Activated naive CD4-positive, alpha-beta T cell treated with anti-CD3 and anti-CD28 coated beads, Interleukin-2, amount 50 U/mL, for 24 hours (primary cell): ENCODE data around the gene IL3RA.
A peak's percentile ranks its signal among the peaks of the same experiment; 100 is the strongest.
"Not testable (repeated sequence)": the region's sequence is repeated elsewhere in the genome, so short reads cannot be mapped to it uniquely, and the experiment has no call there.

Experiments
- H3K27ac Mint-ChIP-seq: one replicate; pipeline ENCODE4 v1.8.0; 2021; ENCODE audit warnings: mild to moderate bottlenecking, mixed read lengths
- H3K27me3 Mint-ChIP-seq: one replicate; pipeline ENCODE4 v1.8.0; 2021; ENCODE audit warnings: mixed read lengths
- H3K36me3 Mint-ChIP-seq: one replicate; pipeline ENCODE4 v1.8.0; 2021; ENCODE audit warnings: mixed read lengths
- H3K4me1 Mint-ChIP-seq: one replicate; pipeline ENCODE4 v1.8.0; 2021; ENCODE audit warnings: mixed read lengths
- H3K4me3 Mint-ChIP-seq: one replicate; pipeline ENCODE4 v1.8.0; 2021; ENCODE audit warnings: mild to moderate bottlenecking, mixed read lengths
- H3K9me3 Mint-ChIP-seq: one replicate; pipeline ENCODE4 v1.8.0; 2021; ENCODE audit warnings: mixed read lengths

IL3RA gene

GRCh38 chrX:1355131-1356046, 18.8 kb downstream of the IL3RA start:
- Mint-ChIP-seq H3K27me3 (no peaks in the 10 kb centered on the region), H3K9me3 (no peaks in the 10 kb centered on the region), H3K27ac (no peak overlapping the region), H3K4me3 (no peak overlapping the region), H3K4me1 (no peaks in the 10 kb centered on the region), H3K36me3 (peaks cover 12% of the 10 kb centered on the region)

GRCh38 chrX:1357993-1358392, 21.4 kb downstream of the IL3RA start:
- Mint-ChIP-seq H3K27ac (no peak overlapping the region), H3K27me3 (no peaks in the 10 kb centered on the region), H3K36me3 (peaks cover 18% of the 10 kb centered on the region), H3K4me3 (no peak overlapping the region), H3K4me1 (no peaks in the 10 kb centered on the region), H3K9me3 (no peaks in the 10 kb centered on the region)

DNA sequence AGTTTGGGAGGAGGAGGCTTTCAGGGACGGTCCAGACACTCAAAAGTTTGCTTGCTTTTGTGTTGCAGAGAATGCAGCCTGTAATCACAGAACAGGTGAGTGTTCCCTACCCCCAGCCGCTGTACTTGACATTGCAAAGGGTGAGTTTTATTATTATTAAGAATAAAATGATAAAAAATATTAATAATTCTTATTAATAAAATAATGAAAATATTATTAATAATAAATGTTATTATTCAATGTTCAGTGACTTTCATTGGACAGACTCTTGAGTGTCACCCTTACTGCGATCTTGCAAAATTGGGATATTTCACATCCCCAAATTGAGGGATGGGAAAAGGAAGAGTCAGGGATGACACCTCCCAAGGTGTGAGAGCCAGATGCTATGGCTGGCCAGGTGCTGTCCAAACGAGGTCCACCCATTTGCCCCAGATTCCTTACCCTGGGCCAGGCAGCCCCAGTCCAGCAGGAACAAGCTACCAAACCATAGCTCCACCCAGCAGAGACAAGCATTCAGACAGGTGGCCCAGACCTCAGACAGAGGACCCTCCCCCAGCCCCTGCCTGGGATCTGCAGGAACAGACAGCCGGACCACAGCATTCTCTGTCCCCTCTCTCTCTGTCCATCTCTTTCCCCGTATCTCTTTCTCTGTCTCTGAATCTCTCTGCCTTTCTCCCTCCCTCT, 22.4 kb downstream of the IL3RA start:
- Mint-ChIP-seq H3K4me3 (no peak overlapping the region), H3K36me3 (peaks cover 18% of the 10 kb centered on the region), H3K27me3 (no peaks in the 10 kb centered on the region), H3K27ac (peak overlapping the region; percentile 80), H3K4me1 (no peaks in the 10 kb centered on the region), H3K9me3 (no peaks in the 10 kb centered on the region)

- peaks cover 18% of the 10 kb centered on the region for H3K36me3 Mint-ChIP-seq
- no peaks in the 10 kb centered on the region for H3K4me1 Mint-ChIP-seq
- H3K27ac Mint-ChIP-seq: peak overlapping the region; percentile 80
- H3K4me3 Mint-ChIP-seq: no peak overlapping the region
- no peaks in the 10 kb centered on the region for H3K9me3 Mint-ChIP-seq
- H3K27me3 Mint-ChIP-seq: no peaks in the 10 kb centered on the region
Measured at GRCh38 chrX:1359477-1359873, 22.9 kb downstream of the IL3RA start.

DNA sequence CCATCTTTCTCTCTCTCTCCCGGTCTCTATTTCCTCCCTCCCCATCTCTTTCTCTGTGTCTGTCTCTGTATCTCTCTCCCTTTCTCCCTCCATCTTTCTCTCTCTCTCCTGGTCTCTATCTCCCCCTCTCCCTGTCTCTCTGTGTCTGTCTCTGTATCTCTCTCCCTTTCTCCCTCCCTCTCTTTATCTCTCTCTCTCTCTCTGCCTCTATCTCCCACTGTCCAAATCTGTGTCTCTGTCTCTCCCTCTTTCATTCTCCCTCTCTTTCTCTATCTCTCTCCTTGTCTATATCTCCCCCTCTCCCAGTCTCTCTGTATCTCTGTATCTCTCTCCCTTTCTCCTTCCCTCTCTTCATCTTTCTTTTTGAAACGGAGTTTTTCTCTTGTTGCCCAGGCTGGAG, 23.6 kb downstream of the IL3RA start:
- Mint-ChIP-seq H3K4me1 (no peaks in the 10 kb centered on the region), H3K27me3 (no peaks in the 10 kb centered on the region), H3K4me3 (no peak overlapping the region), H3K36me3 (peaks cover 18% of the 10 kb centered on the region), H3K27ac (peak overlapping the region; percentile 35), H3K9me3 (no peaks in the 10 kb centered on the region)

DNA sequence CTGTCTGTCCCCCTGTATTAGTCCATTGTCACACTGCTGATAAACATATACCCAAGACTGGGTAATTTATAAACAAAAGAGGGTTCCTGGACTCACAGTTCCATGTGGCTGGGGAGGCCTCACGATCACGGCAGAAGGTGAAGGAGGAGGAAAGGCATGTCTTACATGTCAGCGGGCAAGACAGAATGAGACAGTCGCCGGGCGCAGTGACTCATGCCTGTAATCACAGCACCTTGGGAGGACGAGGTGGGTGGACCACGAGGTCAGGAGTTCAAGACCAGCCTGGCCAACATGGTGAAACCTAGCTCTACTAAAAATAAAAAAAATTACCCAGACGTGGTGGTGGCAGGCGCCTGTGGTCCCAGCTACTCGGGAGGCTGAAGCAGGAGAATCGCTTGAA, 24.7 kb downstream of the IL3RA start:
- Mint-ChIP-seq H3K4me1 (no peaks in the 10 kb centered on the region), H3K27ac (peak overlapping the region; percentile 25), H3K4me3 (no peak overlapping the region), H3K36me3 (peaks cover 18% of the 10 kb centered on the region), H3K9me3 (no peaks in the 10 kb centered on the region), H3K27me3 (no peaks in the 10 kb centered on the region)

DNA sequence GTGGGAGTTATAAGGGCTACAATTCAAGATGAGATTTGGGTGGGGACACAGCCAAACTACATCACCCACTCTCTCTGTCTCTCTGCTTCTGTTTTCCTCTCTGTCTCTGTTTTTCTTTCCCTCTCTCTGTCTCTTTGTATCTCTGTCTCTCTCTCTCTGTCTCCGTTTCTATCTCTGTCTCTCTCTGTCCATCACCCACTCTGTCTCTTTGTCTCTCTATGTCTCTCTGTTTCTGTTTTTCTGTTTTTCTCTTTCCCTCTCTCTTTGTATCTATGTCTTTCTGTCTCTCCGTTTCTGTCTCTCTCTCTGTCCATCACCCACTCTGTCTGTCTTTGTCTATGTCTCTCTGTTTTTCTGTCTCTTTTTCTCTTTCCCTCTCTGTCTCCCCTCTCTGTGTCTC, 25.3 kb downstream of the IL3RA start:
- Mint-ChIP-seq H3K4me3 (no peak overlapping the region), H3K27ac (peak overlapping the region; percentile 4), H3K4me1 (no peaks in the 10 kb centered on the region), H3K9me3 (no peaks in the 10 kb centered on the region), H3K27me3 (no peaks in the 10 kb centered on the region), H3K36me3 (peaks cover 18% of the 10 kb centered on the region)

DNA sequence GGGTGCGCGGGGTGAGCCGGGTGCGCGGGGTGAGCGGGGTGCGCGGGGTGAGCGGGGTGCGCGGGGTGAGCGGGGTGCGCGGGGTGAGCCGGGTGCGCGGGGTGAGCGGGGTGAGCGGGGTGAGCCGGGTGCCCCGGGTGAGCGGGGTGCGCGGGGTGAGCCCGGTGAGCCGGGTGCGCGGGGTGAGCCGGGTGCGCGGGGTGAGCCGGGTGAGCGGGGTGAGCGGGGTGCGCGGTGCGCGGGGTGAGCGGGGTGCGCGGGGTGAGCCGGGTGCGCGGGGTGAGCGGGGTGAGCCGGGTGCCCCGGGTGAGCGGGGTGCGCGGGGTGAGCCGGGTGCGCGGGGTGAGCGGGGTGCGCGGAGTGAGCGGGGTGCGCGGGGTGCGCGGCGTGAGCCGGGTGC, 29.8 kb downstream of the IL3RA start:
- H3K36me3 Mint-ChIP-seq, H3K4me1 Mint-ChIP-seq, H3K27me3 Mint-ChIP-seq, H3K9me3 Mint-ChIP-seq, H3K27ac Mint-ChIP-seq, H3K4me3 Mint-ChIP-seq: not testable (repeated sequence)

GRCh38 chrX:1368385-1368698, 31.8 kb downstream of the IL3RA start:
- Mint-ChIP-seq H3K36me3 (no peaks in the 10 kb centered on the region), H3K9me3 (no peaks in the 10 kb centered on the region), H3K27ac (no peak overlapping the region), H3K4me1 (no peaks in the 10 kb centered on the region), H3K27me3 (no peaks in the 10 kb centered on the region), H3K4me3 (no peak overlapping the region)

DNA sequence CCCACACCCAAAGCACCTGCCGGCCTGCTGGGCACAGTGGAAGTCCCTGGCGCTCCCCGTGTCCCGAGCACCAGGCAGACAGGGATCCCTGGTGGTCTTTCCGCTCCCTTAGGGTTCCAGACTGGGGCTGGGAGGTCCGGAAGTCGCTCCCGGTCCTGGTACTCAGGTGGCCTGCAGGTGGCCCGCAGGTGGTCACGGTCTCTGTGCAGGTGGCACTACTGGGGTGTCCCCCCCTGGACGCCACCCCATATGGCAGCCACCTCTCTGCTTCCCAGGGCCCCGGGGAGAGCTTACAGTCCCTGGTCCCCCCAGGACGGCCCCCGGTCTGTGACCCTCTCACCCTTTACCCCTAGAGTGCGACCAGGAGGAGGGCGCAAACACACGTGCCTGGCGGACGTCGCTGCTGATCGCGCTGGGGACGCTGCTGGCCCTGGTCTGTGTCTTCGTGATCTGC, 41.7 kb downstream of the IL3RA start:
- Mint-ChIP-seq H3K9me3 (no peaks in the 10 kb centered on the region), H3K4me1 (peaks cover 4% of the 10 kb centered on the region), H3K27ac (peak overlapping the region; percentile 55), H3K27me3 (no peaks in the 10 kb centered on the region), H3K4me3 (no peak overlapping the region), H3K36me3 (no peaks in the 10 kb centered on the region)

DNA sequence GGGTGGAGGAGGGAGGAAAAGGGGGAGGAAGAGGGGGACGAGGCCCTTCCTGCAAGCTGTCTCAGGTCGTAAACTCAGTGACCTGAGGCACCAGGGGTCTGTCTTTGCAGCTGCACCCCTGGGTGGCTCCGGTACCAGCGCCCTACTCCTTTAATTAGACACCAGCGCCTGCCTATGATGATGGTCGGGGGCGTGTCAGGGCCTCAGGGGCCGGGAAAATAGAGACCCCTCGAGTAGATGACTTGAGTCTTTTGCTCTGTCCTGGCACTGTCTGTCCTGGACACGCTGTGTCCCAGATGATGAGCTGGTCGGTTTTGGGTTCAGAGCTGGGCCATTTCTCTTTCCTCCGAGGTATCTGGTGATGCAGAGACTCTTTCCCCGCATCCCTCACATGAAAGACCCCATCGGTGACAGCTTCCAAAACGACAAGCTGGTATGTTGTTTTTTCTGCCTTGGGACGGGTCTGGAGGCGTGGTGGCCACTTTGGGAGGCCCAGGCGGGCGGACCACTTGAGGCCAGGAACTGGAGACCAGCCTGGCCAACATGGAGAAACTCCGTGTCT, 44.2 kb downstream of the IL3RA start:
- no peaks in the 10 kb centered on the region for H3K9me3 Mint-ChIP-seq
- H3K4me3 Mint-ChIP-seq: no peak overlapping the region
- H3K27me3 Mint-ChIP-seq: no peaks in the 10 kb centered on the region
- H3K36me3 Mint-ChIP-seq: peaks cover 4% of the 10 kb centered on the region
- H3K27ac Mint-ChIP-seq: no peak overlapping the region
- peaks cover 4% of the 10 kb centered on the region for H3K4me1 Mint-ChIP-seq

DNA sequence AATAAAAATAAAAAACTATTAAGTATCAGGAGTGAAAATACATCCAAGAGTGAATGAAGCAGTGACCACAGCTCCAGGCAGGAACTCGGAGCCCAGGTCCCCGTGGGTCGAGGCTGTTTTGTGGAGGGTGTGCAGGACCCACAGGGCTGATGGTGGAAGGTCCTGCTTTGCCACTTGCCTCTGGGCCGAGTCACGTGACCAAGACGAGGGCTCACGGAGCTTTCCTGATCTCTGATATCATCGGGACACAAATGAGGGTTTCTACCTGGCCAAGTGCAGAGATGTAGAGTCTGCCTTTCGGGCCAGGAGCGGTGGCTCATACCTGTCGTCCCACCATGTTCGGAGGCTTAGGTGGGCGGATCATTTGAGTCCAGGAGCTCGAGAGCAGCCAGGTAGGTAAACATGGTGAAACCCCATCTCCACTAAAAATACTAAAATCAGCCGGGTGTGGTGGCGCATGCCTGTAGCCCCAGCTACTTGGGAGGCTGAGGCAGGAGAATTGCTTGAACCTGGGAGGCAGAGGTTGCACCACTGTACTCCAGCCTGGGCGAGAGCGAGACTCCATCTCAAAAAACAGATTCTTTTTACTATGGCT, 48.2 kb downstream of the IL3RA start:
- Mint-ChIP-seq H3K4me3 (no peak overlapping the region), H3K27ac (peak overlapping the region; percentile 68), H3K27me3 (no peaks in the 10 kb centered on the region), H3K4me1 (peaks cover 23% of the 10 kb centered on the region), H3K9me3 (no peaks in the 10 kb centered on the region), H3K36me3 (peaks cover 17% of the 10 kb centered on the region)

DNA sequence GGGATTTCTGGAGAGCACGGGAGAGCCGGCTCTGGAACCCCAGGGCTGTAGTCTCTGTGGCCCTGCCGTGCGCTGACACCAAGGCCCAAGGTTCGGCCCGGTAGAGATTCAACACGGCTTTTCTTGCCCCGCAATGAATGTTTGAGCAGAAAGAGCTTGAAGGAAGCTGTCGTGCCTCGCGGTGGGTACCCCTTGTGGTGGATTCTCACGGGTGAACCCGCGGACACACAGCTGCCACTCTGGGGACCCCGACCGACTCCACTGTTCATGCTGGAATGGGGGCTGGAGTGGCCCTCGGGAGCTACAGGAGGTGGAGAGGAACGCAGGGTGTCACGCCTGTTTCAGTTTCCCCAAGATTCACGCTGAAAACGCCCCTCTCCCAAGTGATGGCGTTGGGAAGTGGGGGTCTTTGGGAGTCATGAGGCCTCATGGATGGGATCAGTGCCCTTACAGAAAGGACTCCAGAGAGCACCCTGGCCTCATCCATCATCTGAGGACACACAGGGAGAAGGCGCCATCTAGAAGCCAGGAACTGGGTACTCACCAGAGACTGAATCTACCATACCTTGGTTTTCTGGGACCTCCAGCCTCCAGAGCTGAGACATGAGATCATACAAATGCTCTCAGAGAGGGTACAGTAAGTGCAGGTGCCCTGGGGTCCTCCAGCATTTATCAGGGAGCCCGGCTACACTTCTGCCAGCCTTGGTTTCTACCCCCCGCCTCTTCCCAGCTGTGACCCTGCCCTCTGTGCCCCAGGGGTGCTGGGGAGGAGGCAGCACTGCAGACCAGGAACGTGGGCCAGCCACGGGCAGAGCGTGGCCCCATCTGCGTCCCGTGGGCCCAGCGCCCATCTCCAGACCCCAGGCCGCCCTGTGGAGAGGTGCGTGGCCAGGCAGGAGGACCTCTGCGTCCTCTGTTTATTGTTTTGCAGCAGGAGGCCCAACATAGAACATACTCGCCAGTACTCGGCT, 49.0 kb downstream of the IL3RA start:
- peak overlapping the region; percentile 30 for H3K4me3 Mint-ChIP-seq
- H3K4me1 Mint-ChIP-seq: peaks cover 18% of the 10 kb centered on the region
- H3K27ac Mint-ChIP-seq: peak overlapping the region; percentile 68

DNA sequence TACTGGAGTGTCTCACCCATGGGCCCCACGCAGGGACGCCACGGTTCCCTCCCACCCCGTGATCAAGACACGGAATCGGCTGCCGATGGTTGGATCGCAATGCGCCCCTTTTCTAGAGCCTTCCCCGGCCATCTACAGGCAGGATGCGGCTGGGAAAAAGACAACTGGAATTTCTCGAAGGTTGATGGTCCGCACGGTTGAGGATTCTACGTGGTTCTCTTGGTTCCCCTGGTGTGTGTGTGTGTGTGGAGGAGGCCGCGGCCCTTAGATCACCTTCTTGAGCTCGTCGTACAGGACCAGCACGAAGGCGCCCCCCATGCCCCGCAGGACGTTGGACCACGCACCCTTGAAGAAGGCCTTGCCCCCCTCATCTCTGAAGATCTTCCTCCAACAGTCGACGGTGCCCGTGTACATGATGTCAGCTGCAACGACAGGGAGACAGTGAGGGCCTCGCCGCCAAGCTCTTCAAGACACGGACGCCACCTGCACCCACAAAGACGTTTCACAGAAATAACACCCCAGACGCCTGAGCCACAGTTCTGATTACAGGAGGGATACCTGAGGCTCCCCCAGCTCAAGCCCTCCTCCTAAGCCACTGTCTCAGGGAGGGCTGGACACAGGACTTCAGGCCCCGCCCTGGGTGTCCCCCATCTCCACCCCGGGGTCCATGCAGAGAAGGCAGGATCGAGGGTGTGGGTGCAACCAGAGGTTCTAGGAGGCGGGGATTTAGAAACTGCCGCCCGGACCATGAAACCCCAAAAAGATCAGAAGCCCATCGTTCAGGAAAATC, 49.9 kb downstream of the IL3RA start:
- Mint-ChIP-seq H3K27ac (peak overlapping the region; percentile 74), H3K4me1 (peaks cover 22% of the 10 kb centered on the region), H3K9me3 (no peaks in the 10 kb centered on the region), H3K4me3 (no peak overlapping the region), H3K27me3 (no peaks in the 10 kb centered on the region), H3K36me3 (peaks cover 17% of the 10 kb centered on the region)

More for the DNA sequence above, 49.0 kb downstream of the IL3RA start:
- Mint-ChIP-seq H3K27me3 (no peaks in the 10 kb centered on the region), H3K9me3 (no peaks in the 10 kb centered on the region), H3K36me3 (peaks cover 17% of the 10 kb centered on the region)
